ENCODE measurements around the gene FIBIN. TPM values are rescaled to one million over a fixed set of nuclear protein-coding genes. Genes with fewer than 3 reads are reported as not detected.
A peak's percentile ranks its signal among the peaks of the same experiment; 100 is the strongest.
"Not testable (repeated sequence)": the region's sequence is repeated elsewhere in the genome, so short reads cannot be mapped to it uniquely, and the experiment has no call there.

Gene FIBIN
- polyA plus RNA-seq (ENCODE audit: insufficient read length in 4 of 4) = 10 to 100 TPM; 13.6 to 93.3 (median 25.6) TPM

DNA sequence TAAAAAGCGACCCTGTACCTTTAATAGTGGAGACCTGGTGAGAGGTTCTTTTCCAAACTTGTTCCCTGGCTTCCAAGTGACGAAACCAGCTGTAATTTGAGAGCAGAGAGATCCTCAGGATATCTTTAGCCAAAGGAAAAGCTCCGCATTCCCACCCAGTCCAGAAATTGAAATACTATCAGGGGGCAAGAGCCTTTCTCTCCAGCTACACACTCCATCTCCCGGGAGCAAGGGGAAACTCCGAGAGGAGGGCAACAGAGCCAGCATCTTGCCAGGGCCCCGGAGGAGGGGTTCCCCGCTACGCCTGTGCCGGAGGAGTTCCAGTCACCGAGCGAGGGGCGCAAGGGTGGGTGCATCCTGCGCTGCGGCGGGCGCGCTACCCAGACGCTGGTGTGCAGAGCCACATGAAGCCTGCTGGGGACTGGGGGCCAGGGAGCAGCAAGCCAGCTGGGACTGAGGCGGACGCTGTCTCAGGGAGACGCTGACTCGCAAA, at the start of gene FIBIN:
Gene FIBIN (plus strand): TSS at position 148 of the 493 bp plus-strand sequence. CDS start 415 bp downstream, outside the sequence.
- peak in 2 of 4 donors; percentile 36 to 42 for DNase-seq (ENCODE audit: low read depth in 4 of 4, low spot score in 3 of 4)

GRCh38 chr11:26944866-26945664, 48.8 kb upstream of the FIBIN start:
- DNase-seq (ENCODE audit: low read depth in 4 of 4, low spot score in 3 of 4) = no peak

GRCh38 chr11:26946257-26946716, 47.6 kb upstream of the FIBIN start:
- no peak for DNase-seq (ENCODE audit: low read depth in 4 of 4, low spot score in 3 of 4)

- DNase-seq (ENCODE audit: low read depth in 4 of 4, low spot score in 3 of 4) = peak in 2 of 4 donors; percentile 14 to 15
Measured at GRCh38 chr11:26947379-26947844, 46.5 kb upstream of the FIBIN start.

DNA sequence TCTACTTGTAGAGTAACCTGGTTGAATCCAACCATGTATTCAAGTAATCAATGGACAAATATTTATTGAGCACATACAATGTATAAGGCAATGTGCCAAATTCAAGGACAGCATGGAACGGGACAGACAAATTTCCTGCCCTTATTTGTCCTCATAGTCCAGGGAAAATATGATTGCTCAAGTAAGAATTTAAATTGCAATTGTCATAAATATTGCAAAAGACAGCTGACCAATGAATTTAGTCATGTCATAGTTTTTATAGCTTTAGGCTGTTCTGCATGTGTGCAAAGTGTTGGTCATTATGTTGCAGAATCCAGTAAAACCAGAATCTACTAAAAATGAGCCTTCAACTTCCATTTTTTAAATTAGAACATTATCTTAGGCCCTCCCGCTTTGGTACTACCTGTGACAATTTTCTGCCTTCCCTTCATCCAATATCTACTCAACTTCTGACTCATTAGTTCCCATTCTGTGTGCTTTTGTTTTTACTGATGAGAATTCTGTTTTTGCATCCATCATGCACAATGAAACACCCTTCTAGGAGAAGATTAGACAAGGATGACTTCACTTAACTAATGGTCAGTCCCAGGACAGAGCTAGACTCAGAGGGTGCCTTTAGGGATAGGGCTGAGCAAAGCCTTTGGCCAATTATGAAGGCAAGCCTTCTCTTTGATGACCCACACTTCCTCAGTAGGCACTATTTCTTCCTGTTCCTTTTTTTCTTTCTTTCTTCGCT, 45.8 kb upstream of the FIBIN start:
- no peak for DNase-seq (ENCODE audit: low read depth in 4 of 4, low spot score in 3 of 4)

- no peak for DNase-seq (ENCODE audit: low read depth in 4 of 4, low spot score in 3 of 4)
Measured at GRCh38 chr11:26948881-26949280, 45.0 kb upstream of the FIBIN start.

GRCh38 chr11:26949846-26950245, 44.1 kb upstream of the FIBIN start:
- no peak for DNase-seq (ENCODE audit: low read depth in 4 of 4, low spot score in 3 of 4)

GRCh38 chr11:26950260-26950719, 43.6 kb upstream of the FIBIN start:
- DNase-seq (ENCODE audit: low read depth in 4 of 4, low spot score in 3 of 4) = no peak

GRCh38 chr11:26951809-26952515, 42.0 kb upstream of the FIBIN start:
- DNase-seq (ENCODE audit: low read depth in 4 of 4, low spot score in 3 of 4) = no peak

DNA sequence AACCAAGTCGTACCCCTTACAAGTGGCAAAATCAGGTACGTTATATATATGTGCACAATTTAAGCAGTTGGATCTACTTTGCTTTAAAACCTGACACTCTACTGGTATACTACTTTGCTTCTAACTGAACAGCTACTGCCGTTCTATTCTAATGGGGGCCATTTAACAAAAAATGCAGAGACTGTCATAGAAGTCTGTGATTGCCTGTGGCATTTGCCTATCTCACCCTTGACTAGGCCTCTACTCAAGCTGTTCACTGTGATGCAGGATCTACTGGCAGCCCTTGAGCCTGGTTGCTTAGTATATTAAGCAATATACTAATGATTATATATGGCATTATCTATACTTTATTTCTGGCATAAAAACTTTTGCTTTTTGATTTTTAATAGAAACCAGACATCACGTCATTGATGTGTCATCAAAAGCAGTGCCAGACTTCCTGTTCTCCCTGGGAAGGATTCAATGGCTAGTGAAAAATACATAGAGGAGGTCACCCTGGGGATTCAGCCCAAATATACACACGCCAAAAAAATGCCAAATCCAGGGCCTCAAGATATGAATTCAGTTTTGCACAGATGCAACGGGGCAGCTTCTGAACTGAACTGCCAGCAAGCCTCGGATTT, 40.0 kb upstream of the FIBIN start:
- DNase-seq (ENCODE audit: low read depth in 4 of 4, low spot score in 3 of 4) = no peak

DNA sequence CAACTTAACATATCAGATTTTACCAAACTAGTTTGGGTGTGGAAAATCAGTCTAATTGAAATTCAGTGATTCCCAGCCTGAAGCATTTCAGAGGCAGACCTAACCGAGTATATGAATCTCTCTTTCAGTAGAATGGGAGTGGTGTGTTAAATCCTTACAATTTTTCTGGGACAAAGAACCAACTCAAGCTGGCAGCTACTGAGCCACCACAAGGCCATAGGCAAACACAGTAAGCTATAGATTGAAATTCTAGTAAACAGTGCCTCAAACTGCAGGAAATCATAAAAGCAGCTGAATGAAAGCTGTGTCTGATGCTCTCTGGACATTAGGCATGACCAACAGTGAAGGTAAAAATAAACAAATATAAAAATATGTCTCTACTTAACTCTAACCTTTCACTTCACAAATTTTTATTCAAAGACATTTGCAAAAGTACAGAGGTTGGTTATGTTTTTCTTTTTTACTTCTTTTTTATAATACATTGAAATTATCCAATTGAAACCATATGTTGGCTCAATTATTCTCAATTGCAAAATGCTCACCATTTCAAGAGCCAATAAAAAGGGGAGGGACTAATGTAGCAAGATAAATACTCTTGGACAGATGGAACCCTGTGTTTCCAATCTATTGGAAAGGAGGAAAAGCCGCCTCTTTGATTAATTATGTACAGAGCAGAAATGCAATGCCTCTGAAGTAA, 35.8 kb upstream of the FIBIN start:
- DNase-seq (ENCODE audit: low read depth in 4 of 4, low spot score in 3 of 4) = no peak

DNA sequence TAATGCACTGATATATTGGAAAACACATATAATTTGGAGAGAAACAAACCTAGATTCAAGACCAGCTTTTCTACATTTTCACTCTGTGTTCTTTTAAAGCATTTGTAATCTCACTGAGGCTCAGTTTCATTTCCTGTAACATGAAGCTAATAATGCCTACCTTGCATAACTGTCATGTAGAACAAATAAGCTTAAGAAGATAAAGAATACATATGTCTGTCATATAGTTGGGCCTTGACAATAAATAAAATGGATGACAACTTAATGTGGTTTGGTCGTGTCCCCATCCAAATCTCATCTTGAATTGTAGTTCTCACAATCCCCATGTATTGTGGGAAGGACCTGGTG, 35.2 kb upstream of the FIBIN start:
- DNase-seq (ENCODE audit: low read depth in 4 of 4, low spot score in 3 of 4) = no peak

DNA sequence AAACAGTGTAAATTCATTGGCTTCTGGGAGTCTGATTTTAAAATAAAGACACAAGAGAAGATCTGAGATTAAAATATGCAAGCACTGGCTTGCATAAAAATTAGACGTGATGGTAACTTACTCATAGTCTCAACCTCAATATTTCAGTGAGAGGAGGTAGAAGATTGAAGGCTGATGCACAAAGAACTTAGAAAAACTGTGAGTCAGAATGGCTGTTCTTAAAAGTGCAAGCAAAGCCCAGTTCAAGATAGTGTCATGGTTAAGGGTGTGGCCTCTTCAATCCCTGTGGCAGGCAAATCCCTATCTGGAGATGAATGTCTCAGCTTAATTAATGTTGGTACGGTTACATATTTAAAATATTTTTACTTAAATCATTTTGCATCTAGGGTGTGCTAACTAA, 33.6 kb upstream of the FIBIN start:
- DNase-seq (ENCODE audit: low read depth in 4 of 4, low spot score in 3 of 4) = no peak

DNA sequence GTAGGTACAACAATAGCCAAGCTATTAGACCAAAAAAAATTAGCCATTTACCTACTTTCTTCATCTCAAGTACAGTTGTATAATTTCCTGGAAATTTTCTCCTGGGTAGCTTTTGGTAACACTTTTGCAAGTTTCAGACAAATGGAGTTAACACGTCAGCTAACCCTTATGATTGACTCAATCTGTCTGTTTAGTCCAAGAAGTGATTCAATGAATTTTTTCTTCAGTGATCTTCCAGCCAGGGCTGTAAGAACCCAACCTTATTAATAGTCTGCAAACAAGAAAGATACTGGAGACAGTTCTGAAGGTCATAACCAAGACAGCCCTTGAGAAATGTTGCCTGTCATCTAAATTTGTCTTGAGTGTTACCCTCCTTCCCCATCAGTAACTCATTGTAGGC, 30.1 kb upstream of the FIBIN start:
- DNase-seq (ENCODE audit: low read depth in 4 of 4, low spot score in 3 of 4) = no peak

DNA sequence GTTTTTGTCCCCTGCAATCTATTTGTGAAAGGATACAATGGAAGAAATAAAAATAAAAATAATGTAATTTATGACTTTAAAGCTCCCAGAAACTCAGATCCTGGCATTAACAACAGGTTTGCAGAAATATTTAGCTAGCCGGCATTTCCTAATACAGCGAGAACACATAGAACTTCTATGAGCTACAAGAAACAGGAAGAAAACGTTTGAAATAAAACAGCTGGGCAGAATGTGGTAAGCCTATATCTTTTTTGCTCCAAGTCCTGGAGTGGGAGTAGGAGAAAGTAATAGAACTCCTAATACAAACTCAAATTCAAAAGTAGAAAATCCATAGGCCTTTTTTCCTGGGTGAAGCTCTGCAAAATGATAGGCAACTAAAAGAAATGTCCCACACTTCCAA, 29.6 kb upstream of the FIBIN start:
- DNase-seq (ENCODE audit: low read depth in 4 of 4, low spot score in 3 of 4) = peak in 3 of 4 donors; percentile 15 to 43 (median 29)

GRCh38 chr11:26964847-26965485, 28.9 kb upstream of the FIBIN start:
- not testable (repeated sequence) for DNase-seq (ENCODE audit: low read depth in 4 of 4, low spot score in 3 of 4)

DNA sequence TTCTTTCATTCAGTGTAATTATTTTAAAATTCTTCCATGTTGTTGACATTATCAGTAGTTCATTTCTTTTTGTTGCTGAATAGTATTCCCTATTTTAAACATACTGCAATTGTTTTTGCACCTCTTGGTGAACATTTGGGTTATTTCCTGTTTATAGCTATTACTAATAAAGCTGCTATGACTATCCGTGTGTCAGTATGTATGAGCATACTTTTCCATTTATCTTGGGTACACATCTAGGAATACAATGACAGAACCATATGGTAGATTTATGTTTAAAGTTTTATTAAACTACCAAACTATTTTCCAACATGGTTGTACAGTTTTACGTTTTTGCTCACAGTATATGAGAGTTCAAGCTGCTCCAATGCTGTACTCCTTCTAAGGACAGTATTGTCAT, 22.0 kb upstream of the FIBIN start:
- no peak for DNase-seq (ENCODE audit: low read depth in 4 of 4, low spot score in 3 of 4)

- no peak for DNase-seq (ENCODE audit: low read depth in 4 of 4, low spot score in 3 of 4)
Measured at GRCh38 chr11:26974069-26974783, 19.7 kb upstream of the FIBIN start.

GRCh38 chr11:26974996-26975395, 18.9 kb upstream of the FIBIN start:
- DNase-seq (ENCODE audit: low read depth in 4 of 4, low spot score in 3 of 4) = no peak
